Measurements from ENCODE around the gene ENOPH1. TPM values are rescaled to one million over a fixed set of nuclear protein-coding genes. Genes with fewer than 3 reads are reported as not detected.

The ENOPH1 gene
- total and polyA plus RNA-seq, 2 of the 13 experiments (the other 11 are each of a cell fraction or from before 2014, with no cell fraction given) = 15.5 to 64.3 TPM

- TF ChIP-seq, protein P1, sequence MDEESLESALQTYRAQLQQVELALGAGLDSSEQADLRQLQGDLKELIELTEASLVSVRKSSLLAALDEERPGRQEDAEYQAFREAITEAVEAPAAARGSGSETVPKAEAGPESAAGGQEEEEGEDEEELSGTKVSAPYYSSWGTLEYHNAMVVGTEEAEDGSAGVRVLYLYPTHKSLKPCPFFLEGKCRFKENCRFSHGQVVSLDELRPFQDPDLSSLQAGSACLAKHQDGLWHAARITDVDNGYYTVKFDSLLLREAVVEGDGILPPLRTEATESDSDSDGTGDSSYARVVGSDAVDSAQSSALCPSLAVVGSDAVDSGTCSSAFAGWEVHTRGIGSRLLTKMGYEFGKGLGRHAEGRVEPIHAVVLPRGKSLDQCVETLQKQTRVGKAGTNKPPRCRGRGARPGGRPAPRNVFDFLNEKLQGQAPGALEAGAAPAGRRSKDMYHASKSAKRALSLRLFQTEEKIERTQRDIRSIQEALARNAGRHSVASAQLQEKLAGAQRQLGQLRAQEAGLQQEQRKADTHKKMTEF (CRISPR knock-in tag; IDR thresholded peaks at IDR 0.05) = peak; percentile 36; the same call in 1 of the 2 replicates
- TF ChIP-seq MED8 (CRISPR knock-in tag; IDR thresholded peaks at IDR 0.05; ENCODE audit: insufficient replicate concordance) (no peak), ZNF576 (CRISPR knock-in tag; IDR thresholded peaks at IDR 0.05) (no peak), ETV6 (CRISPR knock-in tag; conservative IDR thresholded peaks at IDR 0.05) (no peak), ZFP62 (CRISPR knock-in tag; IDR thresholded peaks at IDR 0.05) (no peak), HDAC2 (CRISPR knock-in tag; IDR thresholded peaks at IDR 0.05) (0 out of 2 replicates have a peak, but pooled peaks have one; percentile 53), ATM (IDR thresholded peaks at IDR 0.05; ENCODE audit: borderline replicate concordance) (no peak), KMT2A (CRISPR knock-in tag; IDR thresholded peaks at IDR 0.05) (peak; percentile 61; the same call in 1 of the 2 replicates), ZNF550 (CRISPR knock-in tag; IDR thresholded peaks at IDR 0.05; ENCODE audit: borderline replicate concordance) (no peak), DPF2 (CRISPR knock-in tag; IDR thresholded peaks at IDR 0.05; ENCODE audit: borderline replicate concordance, low read depth) (0 out of 2 replicates have a peak, but pooled peaks have one; percentile 21), CEBPB (IDR thresholded peaks at IDR 0.05; ENCODE audit: borderline replicate concordance, low read depth, low read length) (peak; percentile 77; the same call in 1 of the 2 replicates), HIC2 (CRISPR knock-in tag; IDR thresholded peaks at IDR 0.05; ENCODE audit: low read depth) (no peak), SALL1 (CRISPR knock-in tag; IDR thresholded peaks at IDR 0.05) (peak; percentile 65), HOXA7 (CRISPR knock-in tag; IDR thresholded peaks at IDR 0.05) (no peak), RAD21 (CRISPR knock-in tag; IDR thresholded peaks at IDR 0.05) (no peak), AGO2 (optimal IDR thresholded peaks at IDR 0.05; ENCODE audit: low read depth, low read length) (no peak), KDM3A (CRISPR knock-in tag; IDR thresholded peaks at IDR 0.05; ENCODE audit: low read depth) (no peak), HDAC1 (CRISPR knock-in tag; IDR thresholded peaks at IDR 0.05) (peak; percentile 55; the same call in 1 of the 2 replicates), FOXK2 (IDR thresholded peaks at IDR 0.05) (no peak), ZFX (CRISPR knock-in tag; IDR thresholded peaks at IDR 0.05; ENCODE audit: low read depth) (no peak), SMAD3 (CRISPR knock-in tag; IDR thresholded peaks at IDR 0.05) (0 out of 2 replicates have a peak, but pooled peaks have one; percentile 38), ZNF749 (CRISPR knock-in tag; IDR thresholded peaks at IDR 0.05; ENCODE audit: borderline replicate concordance) (no peak)
- TF ChIP-seq, protein P2, sequence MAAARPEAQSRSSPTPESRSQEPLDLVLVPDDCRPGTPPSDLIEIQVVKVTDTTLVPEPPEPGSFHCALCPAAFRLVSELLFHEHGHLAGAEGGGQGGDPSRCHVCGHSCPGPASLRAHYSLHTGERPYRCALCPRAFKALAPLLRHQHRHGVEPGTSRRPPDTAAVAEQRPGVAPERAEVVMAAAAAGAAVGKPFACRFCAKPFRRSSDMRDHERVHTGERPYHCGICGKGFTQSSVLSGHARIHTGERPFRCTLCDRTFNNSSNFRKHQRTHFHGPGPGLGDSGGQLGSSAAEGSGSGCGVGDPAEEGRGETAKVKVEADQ (CRISPR knock-in tag; IDR thresholded peaks at IDR 0.05; ENCODE audit: borderline replicate concordance) = no peak
- TF ChIP-seq, protein P3, sequence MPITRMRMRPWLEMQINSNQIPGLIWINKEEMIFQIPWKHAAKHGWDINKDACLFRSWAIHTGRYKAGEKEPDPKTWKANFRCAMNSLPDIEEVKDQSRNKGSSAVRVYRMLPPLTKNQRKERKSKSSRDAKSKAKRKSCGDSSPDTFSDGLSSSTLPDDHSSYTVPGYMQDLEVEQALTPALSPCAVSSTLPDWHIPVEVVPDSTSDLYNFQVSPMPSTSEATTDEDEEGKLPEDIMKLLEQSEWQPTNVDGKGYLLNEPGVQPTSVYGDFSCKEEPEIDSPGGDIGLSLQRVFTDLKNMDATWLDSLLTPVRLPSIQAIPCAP (CRISPR knock-in tag; IDR thresholded peaks at IDR 0.05; ENCODE audit: low read depth) = no peak
- TF ChIP-seq, protein P4, sequence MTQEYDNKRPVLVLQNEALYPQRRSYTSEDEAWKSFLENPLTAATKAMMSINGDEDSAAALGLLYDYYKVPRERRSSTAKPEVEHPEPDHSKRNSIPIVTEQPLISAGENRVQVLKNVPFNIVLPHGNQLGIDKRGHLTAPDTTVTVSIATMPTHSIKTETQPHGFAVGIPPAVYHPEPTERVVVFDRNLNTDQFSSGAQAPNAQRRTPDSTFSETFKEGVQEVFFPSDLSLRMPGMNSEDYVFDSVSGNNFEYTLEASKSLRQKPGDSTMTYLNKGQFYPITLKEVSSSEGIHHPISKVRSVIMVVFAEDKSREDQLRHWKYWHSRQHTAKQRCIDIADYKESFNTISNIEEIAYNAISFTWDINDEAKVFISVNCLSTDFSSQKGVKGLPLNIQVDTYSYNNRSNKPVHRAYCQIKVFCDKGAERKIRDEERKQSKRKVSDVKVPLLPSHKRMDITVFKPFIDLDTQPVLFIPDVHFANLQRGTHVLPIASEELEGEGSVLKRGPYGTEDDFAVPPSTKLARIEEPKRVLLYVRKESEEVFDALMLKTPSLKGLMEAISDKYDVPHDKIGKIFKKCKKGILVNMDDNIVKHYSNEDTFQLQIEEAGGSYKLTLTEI (CRISPR knock-in tag; conservative IDR thresholded peaks at IDR 0.05) = no peak
Observed at GRCh38 chr4:82434949-82435348, 4.6 kb downstream of the ENOPH1 start (continued).
